Measurements from ENCODE around the gene C1orf226. TPM values are rescaled to one million over a fixed set of nuclear protein-coding genes. Genes with fewer than 3 reads are reported as not detected.
"Not testable (repeated sequence)": the region's sequence is repeated elsewhere in the genome, so short reads cannot be mapped to it uniquely, and the experiment has no call there.

C1orf226 gene, protein sequence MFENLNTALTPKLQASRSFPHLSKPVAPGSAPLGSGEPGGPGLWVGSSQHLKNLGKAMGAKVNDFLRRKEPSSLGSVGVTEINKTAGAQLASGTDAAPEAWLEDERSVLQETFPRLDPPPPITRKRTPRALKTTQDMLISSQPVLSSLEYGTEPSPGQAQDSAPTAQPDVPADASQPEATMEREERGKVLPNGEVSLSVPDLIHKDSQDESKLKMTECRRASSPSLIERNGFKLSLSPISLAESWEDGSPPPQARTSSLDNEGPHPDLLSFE
- not detected for polyA plus RNA-seq (ENCODE audit: low read depth in 6 of 6)

DNA sequence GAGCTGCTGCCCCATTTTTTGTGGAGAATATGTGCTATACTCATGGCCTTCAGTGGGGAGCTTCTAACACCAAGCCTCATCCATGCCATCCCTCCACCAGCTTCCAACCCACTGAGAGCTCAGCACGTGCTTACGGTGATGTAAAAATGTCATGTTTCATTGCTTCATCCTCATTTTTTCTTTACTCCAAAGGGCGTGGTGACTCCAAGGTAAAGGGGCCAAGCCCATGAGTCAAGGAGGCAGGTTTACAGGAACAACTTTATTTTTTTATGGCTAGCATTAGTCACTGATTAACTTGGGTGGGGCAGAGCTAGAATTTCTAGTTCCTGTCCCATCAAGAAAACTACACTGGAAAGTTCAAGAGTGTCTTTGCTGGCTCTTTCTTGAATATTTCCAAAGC lies at the start of gene C1orf226:
TSS of gene C1orf226 (plus strand) at position 346 of the 400 bp plus-strand sequence. CDS start 174 bp downstream, outside the sequence.
- Mint-ChIP-seq H3K4me1 (no peaks in the 10 kb centered on the region), H3K27ac (no peak within 1 kb of the TSS), H3K9me3 (peaks cover 0 to 2% (median 0%) of the 10 kb centered on the region in 7 donors), H3K27me3 (peaks cover 0 to 2% (median 0%) of the 10 kb centered on the region in 3 donors), H3K4me3 (no peak within 1 kb of the TSS), H3K36me3 (no peaks in the 10 kb centered on the region)
- DNase-seq (no peak), ATAC-seq (ENCODE audit: low read depth in 2 of 2) (no peak)

DNA sequence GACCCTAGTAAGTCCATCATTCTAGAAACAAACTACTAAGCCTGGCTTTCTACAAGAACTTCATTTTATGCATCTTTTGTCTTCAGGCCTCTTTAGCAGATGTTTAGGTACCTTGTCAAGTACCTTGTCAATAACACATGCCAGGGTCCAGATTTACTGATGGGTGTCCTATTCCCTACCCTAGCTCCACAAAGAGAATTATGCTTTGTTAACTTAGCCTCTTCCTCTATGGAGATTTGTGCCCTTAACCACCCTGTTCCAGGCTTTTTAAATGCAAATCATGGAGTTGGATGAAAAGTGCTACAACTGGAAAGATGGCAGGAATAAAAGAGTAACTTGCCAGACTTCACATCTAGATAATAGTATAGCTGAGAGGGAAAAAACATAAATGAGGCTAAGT lies 47.5 kb upstream of the C1orf226 start:
- Mint-ChIP-seq H3K27ac (no peak overlapping the region), H3K36me3 (no peaks in the 10 kb centered on the region), H3K4me1 (no peaks in the 10 kb centered on the region), H3K9me3 (no peaks in the 10 kb centered on the region), H3K27me3 (peaks cover 17 to 44% (median 36%) of the 10 kb centered on the region in 3 donors), H3K4me3 (no peak overlapping the region)
- ATAC-seq (ENCODE audit: low read depth in 2 of 2) (no peak), DNase-seq (no peak)

DNA sequence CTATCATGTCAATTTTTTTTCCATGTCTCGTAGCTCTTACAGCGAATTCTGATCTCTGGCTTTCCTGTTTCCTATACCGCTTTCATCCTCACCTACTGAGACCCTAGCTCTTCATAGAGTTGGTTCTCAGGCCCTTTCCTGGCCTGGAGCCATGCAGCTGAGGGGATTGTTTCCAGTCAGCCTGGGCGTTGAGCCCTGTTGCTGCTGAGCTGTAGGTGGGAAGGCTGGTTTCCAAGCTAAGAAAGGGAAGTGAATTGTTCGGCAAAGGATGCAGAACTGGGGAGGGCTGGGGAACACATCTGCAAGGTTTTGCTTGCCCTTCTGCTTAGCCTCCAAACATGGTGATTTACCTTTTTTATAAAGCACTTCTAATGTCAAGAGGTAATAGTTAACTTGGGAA lies 46.4 kb upstream of the C1orf226 start:
- H3K4me1 Mint-ChIP-seq = no peaks in the 10 kb centered on the region
- H3K27me3 Mint-ChIP-seq = peaks cover 17 to 49% (median 41%) of the 10 kb centered on the region in 3 donors
- H3K4me3 Mint-ChIP-seq = no peak overlapping the region
- no peak for ATAC-seq (ENCODE audit: low read depth in 2 of 2)
- H3K9me3 Mint-ChIP-seq = no peaks in the 10 kb centered on the region
- no peak for DNase-seq
- H3K27ac Mint-ChIP-seq = no peak overlapping the region
- H3K36me3 Mint-ChIP-seq = no peaks in the 10 kb centered on the region

DNA sequence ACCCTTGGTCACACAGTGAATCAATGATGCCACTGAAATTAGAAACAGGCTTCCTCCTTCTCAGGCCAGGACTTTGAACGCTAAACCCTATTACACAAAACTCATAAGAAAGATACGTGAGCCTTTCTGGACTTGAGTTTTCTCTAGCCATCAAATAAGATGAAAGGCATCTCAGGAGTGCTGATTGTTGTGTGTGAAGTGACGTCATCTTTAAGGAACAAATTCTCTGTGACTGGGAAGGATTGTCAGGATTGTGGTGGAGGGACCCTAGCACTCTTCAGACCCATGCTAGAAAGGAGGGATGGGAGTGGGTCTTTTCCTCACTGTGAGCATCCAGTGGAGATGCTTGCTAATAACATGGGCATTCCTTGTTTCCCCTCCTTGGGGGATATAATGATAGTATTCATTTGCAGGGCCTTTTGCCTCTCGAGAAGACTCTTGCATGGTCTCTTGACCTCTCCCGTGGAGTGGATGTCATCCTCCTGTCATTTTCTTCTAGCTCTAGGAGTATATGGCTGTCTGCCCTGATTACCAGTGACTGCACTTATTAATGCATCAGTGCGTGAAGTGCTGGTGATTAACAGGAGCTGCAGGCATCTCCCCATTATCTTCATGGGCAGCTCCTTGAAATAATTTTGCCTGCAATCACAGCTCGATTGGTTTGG lies 44.8 kb upstream of the C1orf226 start:
- no peaks in the 10 kb centered on the region for H3K36me3 Mint-ChIP-seq
- ATAC-seq (ENCODE audit: low read depth in 2 of 2) = no peak
- H3K27me3 Mint-ChIP-seq = peaks cover 9 to 49% (median 30%) of the 10 kb centered on the region in 3 donors
- no peaks in the 10 kb centered on the region for H3K9me3 Mint-ChIP-seq
- DNase-seq = no peak
- no peaks in the 10 kb centered on the region for H3K4me1 Mint-ChIP-seq
- no peak overlapping the region for H3K4me3 Mint-ChIP-seq
- no peak overlapping the region for H3K27ac Mint-ChIP-seq

DNA sequence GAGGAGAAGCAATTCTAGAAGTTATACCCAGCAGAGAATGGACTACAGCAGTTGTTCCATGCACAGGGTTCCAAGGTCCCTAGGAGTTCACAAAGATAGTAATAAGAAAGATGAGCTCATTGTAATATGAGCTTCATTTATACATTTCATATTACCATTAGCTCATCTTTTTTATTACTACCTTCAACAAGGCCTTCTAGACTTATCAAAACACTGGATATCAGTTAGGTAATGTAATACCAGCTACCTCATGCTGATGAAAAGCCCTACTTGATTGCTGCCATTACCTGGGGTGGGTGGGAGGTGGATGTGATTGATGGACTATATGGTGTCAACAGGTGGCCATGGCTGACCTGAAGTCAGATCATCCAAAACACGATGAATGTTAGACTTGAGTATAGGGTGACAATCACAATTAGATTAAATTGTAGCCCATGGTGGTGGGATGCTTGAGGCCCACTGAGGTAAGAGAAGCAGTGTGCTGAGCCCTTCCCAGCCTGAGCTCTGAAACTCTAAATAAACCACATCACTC lies 39.0 kb upstream of the C1orf226 start:
- Mint-ChIP-seq H3K9me3 (no peaks in the 10 kb centered on the region), H3K36me3 (no peaks in the 10 kb centered on the region), H3K4me3 (no peak overlapping the region), H3K27ac (no peak overlapping the region), H3K4me1 (no peaks in the 10 kb centered on the region), H3K27me3 (peaks cover 20 to 26% (median 24%) of the 10 kb centered on the region in 3 donors)
- ATAC-seq (ENCODE audit: low read depth in 2 of 2) (no peak), DNase-seq (no peak)

DNA sequence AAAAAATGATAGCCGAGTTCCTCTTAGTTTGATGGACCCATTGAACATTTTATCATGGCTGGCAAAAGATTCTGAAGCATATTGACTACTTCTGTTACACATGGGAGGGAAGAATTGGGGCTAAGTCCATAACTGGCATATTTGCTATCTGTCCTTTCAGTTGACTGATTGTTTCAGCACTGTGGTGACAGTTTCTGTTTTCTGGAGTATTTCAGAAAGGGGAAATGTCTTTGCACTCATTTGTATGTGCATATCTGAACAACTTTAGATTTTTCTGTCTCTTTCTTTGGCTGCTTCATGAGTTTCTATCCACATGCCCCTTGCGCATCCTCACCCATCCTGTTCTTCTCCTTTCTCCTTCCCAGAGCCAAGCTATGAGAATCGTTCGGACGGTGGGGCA lies 38.1 kb upstream of the C1orf226 start:
- Mint-ChIP-seq H3K4me1 (no peaks in the 10 kb centered on the region), H3K36me3 (no peaks in the 10 kb centered on the region), H3K4me3 (no peak overlapping the region), H3K27me3 (peaks cover 20 to 28% (median 27%) of the 10 kb centered on the region in 3 donors), H3K27ac (no peak overlapping the region), H3K9me3 (no peaks in the 10 kb centered on the region)
- ATAC-seq (ENCODE audit: low read depth in 2 of 2) (no peak), DNase-seq (no peak)

DNA sequence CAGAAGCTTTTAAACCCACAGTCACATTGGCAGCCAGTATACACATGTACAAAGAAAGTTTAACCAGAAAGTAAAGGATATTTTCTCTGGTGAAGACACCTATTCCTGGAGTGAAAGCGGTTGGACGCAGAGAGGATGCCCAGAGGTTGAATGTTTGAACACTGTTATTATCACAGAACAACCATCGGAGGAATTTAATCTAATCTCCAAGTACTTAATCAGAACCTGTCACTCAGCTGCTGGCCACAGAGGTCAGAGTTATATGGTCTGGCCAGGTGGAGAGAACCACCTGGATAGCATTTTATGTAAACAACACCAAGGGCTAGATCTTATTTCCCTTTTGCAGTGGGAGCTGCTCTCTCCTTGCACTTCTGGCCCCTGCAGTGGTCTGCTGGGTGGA lies 34.2 kb upstream of the C1orf226 start:
- H3K27me3 Mint-ChIP-seq = peaks cover 11 to 34% (median 14%) of the 10 kb centered on the region in 3 donors
- no peaks in the 10 kb centered on the region for H3K36me3 Mint-ChIP-seq
- H3K9me3 Mint-ChIP-seq = no peaks in the 10 kb centered on the region
- ATAC-seq (ENCODE audit: low read depth in 2 of 2) = no peak
- no peak overlapping the region for H3K27ac Mint-ChIP-seq
- H3K4me3 Mint-ChIP-seq = no peak overlapping the region
- no peaks in the 10 kb centered on the region for H3K4me1 Mint-ChIP-seq
- DNase-seq = no peak

DNA sequence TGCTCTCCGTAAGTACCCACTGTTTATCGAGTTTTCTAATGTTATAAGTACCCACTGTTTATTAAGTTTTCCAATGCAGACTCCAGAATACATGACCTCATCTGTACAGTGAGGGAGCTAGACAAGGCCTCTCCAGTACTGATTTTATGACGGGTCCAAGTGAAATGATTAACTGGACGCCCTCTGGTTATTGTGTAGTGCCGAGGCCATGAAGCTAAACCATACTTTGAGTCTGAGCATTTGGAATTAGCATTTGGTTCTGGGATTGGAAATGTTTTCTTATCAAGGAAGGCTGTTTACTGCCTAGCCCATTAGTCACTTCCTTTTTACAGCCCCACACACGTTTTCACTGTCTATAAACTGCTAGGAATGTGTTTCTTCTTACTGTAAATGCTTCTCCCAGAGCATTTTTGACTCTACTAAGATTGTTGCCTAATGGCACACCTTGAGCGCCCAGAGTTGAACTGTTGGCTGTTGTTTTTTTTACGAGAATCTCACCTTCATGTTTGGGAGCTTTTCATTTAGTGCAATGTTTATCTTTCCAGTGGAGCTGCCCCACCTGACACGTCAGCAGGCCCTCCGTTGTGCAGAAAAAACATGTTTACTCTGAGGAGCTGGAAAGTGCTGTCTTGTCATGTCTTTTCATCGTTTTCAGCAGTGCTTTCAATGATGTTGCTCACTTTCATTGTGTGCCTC lies 31.7 kb upstream of the C1orf226 start:
- ATAC-seq (ENCODE audit: low read depth in 2 of 2) (no peak), DNase-seq (no peak)
- Mint-ChIP-seq H3K36me3 (no peaks in the 10 kb centered on the region), H3K9me3 (no peaks in the 10 kb centered on the region), H3K4me1 (no peaks in the 10 kb centered on the region), H3K27ac (no peak overlapping the region), H3K4me3 (no peak overlapping the region), H3K27me3 (peaks cover 0 to 38% (median 15%) of the 10 kb centered on the region in 3 donors)

DNA sequence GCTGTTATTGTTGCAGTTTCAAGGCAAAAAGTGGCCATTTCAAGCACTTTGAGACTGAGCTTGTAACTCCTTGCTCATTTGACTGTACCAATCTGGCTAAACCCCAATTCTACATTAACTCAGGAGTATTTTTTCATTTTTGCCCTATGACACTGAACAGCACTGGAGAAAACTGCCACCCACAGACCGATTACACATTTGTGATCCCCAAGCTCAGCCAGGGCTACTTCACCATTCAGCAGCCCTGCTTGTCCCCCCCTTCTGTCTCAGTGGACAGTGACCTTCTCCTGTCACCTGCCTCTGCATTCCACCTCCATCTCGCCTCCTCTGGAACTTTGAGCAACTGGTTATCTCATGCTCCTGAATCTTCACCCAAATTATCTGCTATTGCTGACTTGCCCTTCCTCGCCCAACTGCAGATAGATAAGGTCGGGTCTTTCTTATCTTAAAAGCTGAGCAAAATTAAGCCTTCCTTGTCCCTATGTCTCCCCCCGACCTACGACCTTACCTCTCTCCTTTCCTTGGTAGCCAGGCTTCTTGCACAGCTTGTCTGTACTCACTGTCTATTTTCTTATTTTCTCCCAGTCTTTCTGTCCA lies 30.2 kb upstream of the C1orf226 start:
- Mint-ChIP-seq H3K4me1 (no peaks in the 10 kb centered on the region), H3K27me3 (peaks cover 8 to 48% (median 20%) of the 10 kb centered on the region in 3 donors), H3K36me3 (no peaks in the 10 kb centered on the region), H3K9me3 (no peaks in the 10 kb centered on the region), H3K27ac (peak overlapping the region in 1 of 6 donors; percentile 60), H3K4me3 (no peak overlapping the region)
- DNase-seq = no peak
- ATAC-seq (ENCODE audit: low read depth in 2 of 2) = no peak

DNA sequence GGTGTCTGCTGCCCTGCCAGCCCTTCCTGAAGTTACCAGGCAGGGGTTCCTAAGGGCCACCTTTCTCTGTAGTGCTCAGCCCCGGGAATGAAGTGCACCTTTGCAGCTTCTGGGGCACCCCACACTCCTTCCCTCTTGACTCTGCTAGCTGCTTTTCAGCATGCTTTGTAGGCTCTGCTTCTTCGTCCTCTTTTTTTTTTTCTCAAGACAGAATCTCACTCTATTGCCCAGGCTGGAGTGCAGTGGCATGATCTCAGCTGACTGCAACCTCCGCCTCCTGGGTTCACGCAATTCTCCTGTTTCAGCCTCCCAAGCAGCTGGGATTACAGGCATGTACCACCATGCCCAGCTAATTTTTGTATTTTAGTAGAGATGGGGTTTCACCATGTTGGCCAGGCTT lies 29.7 kb upstream of the C1orf226 start:
- not testable (repeated sequence) for H3K36me3 Mint-ChIP-seq; H3K4me3 Mint-ChIP-seq; H3K4me1 Mint-ChIP-seq; DNase-seq; ATAC-seq (ENCODE audit: low read depth in 2 of 2); H3K9me3 Mint-ChIP-seq
- Mint-ChIP-seq H3K27ac (peak overlapping the region in 1 of 6 donors; percentile 28), H3K27me3 (peaks cover 8 to 51% (median 22%) of the 10 kb centered on the region in 3 donors)

DNA sequence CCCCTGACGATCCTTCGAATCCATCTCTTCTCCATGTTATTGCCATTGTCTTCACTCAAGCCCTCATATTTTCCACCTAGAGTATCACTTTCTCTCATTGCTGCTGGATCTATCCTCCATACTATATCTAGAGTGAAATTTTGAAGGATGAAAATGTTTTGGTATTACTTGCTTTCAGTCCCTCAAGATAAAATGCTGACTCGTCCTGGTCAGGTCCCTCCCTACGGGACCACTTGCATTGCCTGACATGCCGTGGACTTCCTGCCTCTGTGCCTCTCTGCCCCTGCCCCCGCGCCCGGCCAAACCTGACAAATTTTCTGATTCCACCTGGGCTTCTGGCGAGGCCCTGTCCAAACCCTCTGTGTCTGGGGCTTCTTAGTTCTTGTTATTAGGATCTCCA lies 28.4 kb upstream of the C1orf226 start:
- Mint-ChIP-seq H3K27me3 (peaks cover 17 to 58% (median 29%) of the 10 kb centered on the region in 3 donors), H3K9me3 (no peaks in the 10 kb centered on the region), H3K4me3 (no peak overlapping the region), H3K27ac (no peak overlapping the region), H3K4me1 (no peaks in the 10 kb centered on the region), H3K36me3 (no peaks in the 10 kb centered on the region)
- ATAC-seq (ENCODE audit: low read depth in 2 of 2) (no peak), DNase-seq (no peak)

DNA sequence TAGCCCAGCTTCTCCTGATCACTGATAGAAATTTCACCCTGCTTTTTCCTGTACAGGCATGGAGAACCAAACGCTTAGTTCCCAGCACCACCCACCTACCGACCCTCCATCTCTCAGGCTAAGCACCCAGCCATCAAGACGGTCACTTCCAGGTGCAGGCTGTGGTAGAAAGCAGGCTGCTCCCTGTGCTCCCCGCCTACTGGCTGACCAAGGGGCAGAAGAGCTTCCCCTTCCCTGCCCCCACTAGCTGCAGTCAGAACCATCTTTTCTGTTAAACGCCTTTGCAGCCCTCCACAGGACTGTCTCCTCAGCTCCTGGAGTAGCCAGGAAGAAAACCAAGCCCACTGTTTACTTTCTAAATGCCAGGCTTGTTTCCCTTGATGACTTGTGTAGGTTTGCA lies 27.8 kb upstream of the C1orf226 start:
- ATAC-seq (ENCODE audit: low read depth in 2 of 2) (no peak), DNase-seq (no peak)
- H3K27ac Mint-ChIP-seq = no peak overlapping the region
- H3K4me1 Mint-ChIP-seq = no peaks in the 10 kb centered on the region
- no peak overlapping the region for H3K4me3 Mint-ChIP-seq
- H3K27me3 Mint-ChIP-seq = peaks cover 20 to 55% (median 24%) of the 10 kb centered on the region in 3 donors
- H3K9me3 Mint-ChIP-seq = no peaks in the 10 kb centered on the region
- H3K36me3 Mint-ChIP-seq = no peaks in the 10 kb centered on the region

DNA sequence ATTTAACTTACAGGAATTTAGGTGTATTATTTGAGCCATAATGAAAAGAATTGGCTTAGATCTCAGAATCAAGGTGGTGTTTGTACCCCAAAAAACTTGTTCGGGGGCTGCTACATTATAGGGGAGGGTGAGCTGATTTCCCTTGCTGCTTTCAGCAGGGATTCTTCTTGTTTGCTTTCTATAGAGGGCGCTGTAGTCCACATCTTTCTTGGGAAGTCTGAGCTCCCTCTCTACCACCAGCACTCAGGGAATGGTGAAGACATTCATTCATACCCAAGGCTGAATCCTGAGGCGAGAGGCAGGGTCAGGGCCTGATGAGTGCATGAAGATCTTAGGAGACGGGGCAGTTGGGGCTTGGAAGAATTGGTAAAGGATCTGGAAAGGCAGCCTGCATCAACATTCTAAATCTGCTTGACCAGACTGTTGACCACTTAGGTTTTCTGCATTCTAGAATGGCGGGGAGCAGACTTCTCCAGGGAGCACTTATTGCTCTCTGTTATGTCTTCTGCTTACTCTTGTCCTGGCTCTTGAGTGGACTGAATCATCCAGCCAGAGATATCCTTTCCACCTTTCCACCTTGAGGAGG lies 23.8 kb upstream of the C1orf226 start:
- Mint-ChIP-seq H3K27ac (no peak overlapping the region), H3K9me3 (no peaks in the 10 kb centered on the region), H3K4me3 (no peak overlapping the region), H3K36me3 (no peaks in the 10 kb centered on the region), H3K4me1 (peaks cover 0 to 17% (median 6%) of the 10 kb centered on the region in 3 donors), H3K27me3 (peaks cover 29 to 35% (median 30%) of the 10 kb centered on the region in 3 donors)
- ATAC-seq (ENCODE audit: low read depth in 2 of 2) = no peak
- no peak for DNase-seq
